ENCODE results near the gene TRIM9. TPM values are rescaled to one million over a fixed set of nuclear protein-coding genes. Genes with fewer than 3 reads are reported as not detected.

The TRIM9 gene
- total RNA-seq, 1 experiment from 2014 or later: 2.6 TPM

- ATAC-seq: no peak
- Histone ChIP-seq H3K4me2 (ENCODE audit: low read length) (no peak overlapping the region), H3K9ac (ENCODE audit: low read length) (no peak overlapping the region), H3K9me3 (ENCODE audit: low read length) (no peaks in the 10 kb centered on the region), H3K4me3 (ENCODE audit: low read length) (no peak overlapping the region), H3K36me3 (ENCODE audit: low read depth, low read length) (no peaks in the 10 kb centered on the region), H3K4me1 (ENCODE audit: insufficient read depth, low read length) (peaks cover 8% of the 10 kb centered on the region), H3F3A (ENCODE audit: low read length, unreplicated experiment) (no peaks in the 10 kb centered on the region), H4K20me1 (ENCODE audit: low read length) (no peaks in the 10 kb centered on the region), H2AFZ (ENCODE audit: low read length) (no peak overlapping the region), H3K27ac (ENCODE audit: low read length) (no peak overlapping the region), H3K9me2 (replicated peaks; ENCODE audit: low read length) (no peaks in the 10 kb centered on the region), H3K79me2 (ENCODE audit: low read length) (no peaks in the 10 kb centered on the region), H3K27me3 (ENCODE audit: low read length) (no peaks in the 10 kb centered on the region)
- no TSS peak for BruUV-seq (replicated peaks)
- ChIA-PET POLR2A (ENCODE audit: unreplicated experiment) (no interaction called here), CTCF (no interaction called here)
- intact Hi-C loops (cut with micrococcal nuclease): no loop called here
- no peak for DNase-seq
- TF ChIP-seq EZH2phosphoT487 (IDR thresholded peaks at IDR 0.05; ENCODE audit: borderline replicate concordance, low read length) (no peak), EZH2 (IDR thresholded peaks at IDR 0.05; ENCODE audit: low read length, unreplicated experiment) (no peak), CTCF (conservative IDR thresholded peaks at IDR 0.05; ENCODE audit: low read depth, low read length) (no peak)
Observed at GRCh38 chr14:51072976-51073375, 21.9 kb downstream of the TRIM9 start.

- Histone ChIP-seq H3K27ac (ENCODE audit: low read length) (no peak overlapping the region), H3K9me3 (ENCODE audit: low read length) (no peaks in the 10 kb centered on the region), H3K4me1 (ENCODE audit: insufficient read depth, low read length) (no peaks in the 10 kb centered on the region), H3K9me2 (replicated peaks; ENCODE audit: low read length) (no peaks in the 10 kb centered on the region), H3K9ac (ENCODE audit: low read length) (no peak overlapping the region), H3K36me3 (ENCODE audit: low read depth, low read length) (no peaks in the 10 kb centered on the region), H3F3A (ENCODE audit: low read length, unreplicated experiment) (no peaks in the 10 kb centered on the region), H3K79me2 (ENCODE audit: low read length) (no peaks in the 10 kb centered on the region), H2AFZ (ENCODE audit: low read length) (no peak overlapping the region), H3K4me3 (ENCODE audit: low read length) (no peak overlapping the region), H3K27me3 (ENCODE audit: low read length) (no peaks in the 10 kb centered on the region), H4K20me1 (ENCODE audit: low read length) (no peaks in the 10 kb centered on the region), H3K4me2 (ENCODE audit: low read length) (no peak overlapping the region)
- ChIA-PET CTCF (no interaction called here), POLR2A (ENCODE audit: unreplicated experiment) (no interaction called here)
- TF ChIP-seq EZH2 (IDR thresholded peaks at IDR 0.05; ENCODE audit: low read length, unreplicated experiment) (no peak), CTCF (conservative IDR thresholded peaks at IDR 0.05; ENCODE audit: low read depth, low read length) (no peak), EZH2phosphoT487 (IDR thresholded peaks at IDR 0.05; ENCODE audit: borderline replicate concordance, low read length) (no peak)
- no TSS peak for BruUV-seq (replicated peaks)
- intact Hi-C loops (cut with micrococcal nuclease): no loop called here
- DNase-seq: no peak
- no peak for ATAC-seq
Observed at GRCh38 chr14:51071857-51072256, 23.0 kb downstream of the TRIM9 start.

- DNase-seq: no peak
- no peaks in the 10 kb centered on the region for H3K27me3 ChIP-seq (ENCODE audit: low read length)
- POLR2A ChIA-PET (ENCODE audit: unreplicated experiment): no interaction called here
- H3K36me3 ChIP-seq (ENCODE audit: low read depth, low read length): no peaks in the 10 kb centered on the region
- no peak overlapping the region for H3K4me2 ChIP-seq (ENCODE audit: low read length)
- H2AFZ ChIP-seq (ENCODE audit: low read length): no peak overlapping the region
- ATAC-seq: no peak
- H3K79me2 ChIP-seq (ENCODE audit: low read length): no peaks in the 10 kb centered on the region
- H3K27ac ChIP-seq (ENCODE audit: low read length): no peak overlapping the region
- CTCF ChIA-PET: no interaction called here
- H4K20me1 ChIP-seq (ENCODE audit: low read length): no peaks in the 10 kb centered on the region
- no peaks in the 10 kb centered on the region for H3K4me1 ChIP-seq (ENCODE audit: insufficient read depth, low read length)
- H3K9ac ChIP-seq (ENCODE audit: low read length): no peak overlapping the region
- H3K4me3 ChIP-seq (ENCODE audit: low read length): no peak overlapping the region
- H3K9me2 ChIP-seq (replicated peaks; ENCODE audit: low read length): no peaks in the 10 kb centered on the region
- H3K9me3 ChIP-seq (ENCODE audit: low read length): no peaks in the 10 kb centered on the region
- TF ChIP-seq EZH2phosphoT487 (IDR thresholded peaks at IDR 0.05; ENCODE audit: borderline replicate concordance, low read length) (no peak), EZH2 (IDR thresholded peaks at IDR 0.05; ENCODE audit: low read length, unreplicated experiment) (no peak), CTCF (conservative IDR thresholded peaks at IDR 0.05; ENCODE audit: low read depth, low read length) (no peak)
- intact Hi-C loops (cut with micrococcal nuclease): no loop called here
- no TSS peak for BruUV-seq (replicated peaks)
- H3F3A ChIP-seq (ENCODE audit: low read length, unreplicated experiment): no peaks in the 10 kb centered on the region
Observed at GRCh38 chr14:51070726-51071125, 24.2 kb downstream of the TRIM9 start.
